Stimulated activated CD4-positive, alpha-beta T cell treated with anti-CD3 and anti-CD28 coated beads, TNF-alpha, amount 100 ng/mL, for 24 hours (primary cell): ENCODE measurements around the gene MRPS15.
"Not testable (repeated sequence)": the region's sequence is repeated elsewhere in the genome, so short reads cannot be mapped to it uniquely, and the experiment has no call there.

Experiments
- DNase-seq, 3 experiments: peaks; one replicate each; pipeline ENCODE4 v3.0.0-alpha.2; 2020; ENCODE audit warnings: low read depth in 3 of 3

Gene MRPS15

GRCh38 chr1:36463803-36464604, at the start of gene MRPS15:
MRPS15 (minus strand) TSS chr1:36464384; CDS start chr1:36464275, 109 bp downstream.
- peak; percentile 89 to 96 (median 91) for DNase-seq

- no peak for DNase-seq
Measured at GRCh38 chr1:36512842-36513241, 48.7 kb upstream of the MRPS15 start.

- no peak for DNase-seq
Measured at GRCh38 chr1:36511804-36512798, 47.9 kb upstream of the MRPS15 start.

GRCh38 chr1:36511220-36511619, 47.0 kb upstream of the MRPS15 start:
- not testable (repeated sequence) for DNase-seq

- no peak for DNase-seq
Measured at GRCh38 chr1:36510418-36510817, 46.2 kb upstream of the MRPS15 start.

- no peak for DNase-seq
Measured at GRCh38 chr1:36508257-36508656, 44.1 kb upstream of the MRPS15 start.

GRCh38 chr1:36506276-36506920, 42.2 kb upstream of the MRPS15 start:
- DNase-seq = no peak

GRCh38 chr1:36503733-36504132, 39.5 kb upstream of the MRPS15 start:
- no peak for DNase-seq

- DNase-seq = no peak
Measured at GRCh38 chr1:36503159-36503558, 39.0 kb upstream of the MRPS15 start.

GRCh38 chr1:36502616-36503015, 38.4 kb upstream of the MRPS15 start:
- no peak for DNase-seq

GRCh38 chr1:36501911-36502310, 37.7 kb upstream of the MRPS15 start:
- DNase-seq = not testable (repeated sequence)

GRCh38 chr1:36497207-36497606, 33.0 kb upstream of the MRPS15 start:
- DNase-seq = no peak

GRCh38 chr1:36494971-36495370, 30.8 kb upstream of the MRPS15 start:
- DNase-seq = no peak

- no peak for DNase-seq
Measured at GRCh38 chr1:36493524-36493923, 29.3 kb upstream of the MRPS15 start.

GRCh38 chr1:36492491-36492890, 28.3 kb upstream of the MRPS15 start:
- DNase-seq = no peak

GRCh38 chr1:36489258-36490051, 25.3 kb upstream of the MRPS15 start:
- not testable (repeated sequence) for DNase-seq

- DNase-seq = no peak
Measured at GRCh38 chr1:36487906-36488305, 23.7 kb upstream of the MRPS15 start.

GRCh38 chr1:36487336-36487725, 23.1 kb upstream of the MRPS15 start:
- not testable (repeated sequence) for DNase-seq

- DNase-seq = no peak
Measured at GRCh38 chr1:36486439-36487335, 22.5 kb upstream of the MRPS15 start.

GRCh38 chr1:36486093-36486438, 21.9 kb upstream of the MRPS15 start:
- no peak for DNase-seq
